ENCODE measurements around the gene SVIL. TPM values are rescaled to one million over a fixed set of nuclear protein-coding genes. Genes with fewer than 3 reads are reported as not detected.
"Not testable (repeated sequence)": the region's sequence is repeated elsewhere in the genome, so short reads cannot be mapped to it uniquely, and the experiment has no call there.

The SVIL gene
- total RNA-seq, 1 donor from 2014 or later, result 79.6 TPM

- DNase-seq (ENCODE audit: low read depth in 2 of 2), result no peak
Measured at GRCh38 chr10:29542723-29543122, 92.0 kb downstream of the SVIL start.

- no peak for DNase-seq (ENCODE audit: low read depth in 2 of 2)
Measured at GRCh38 chr10:29541422-29542210, 93.2 kb downstream of the SVIL start.

- no peak for DNase-seq (ENCODE audit: low read depth in 2 of 2)
Measured at GRCh38 chr10:29540016-29540415, 94.8 kb downstream of the SVIL start.

GRCh38 chr10:29539412-29539811, 95.4 kb downstream of the SVIL start:
- no peak for DNase-seq (ENCODE audit: low read depth in 2 of 2)

GRCh38 chr10:29537799-29538198, 97.0 kb downstream of the SVIL start:
- no peak for DNase-seq (ENCODE audit: low read depth in 2 of 2)

- not testable (repeated sequence) for DNase-seq (ENCODE audit: low read depth in 2 of 2)
Measured at GRCh38 chr10:29536691-29537090, 98.1 kb downstream of the SVIL start.

GRCh38 chr10:29535778-29536453, 98.9 kb downstream of the SVIL start:
- no peak for DNase-seq (ENCODE audit: low read depth in 2 of 2)

GRCh38 chr10:29535012-29535777, 99.6 kb downstream of the SVIL start:
- peak in 1 of 2 donors; percentile 51 for DNase-seq (ENCODE audit: low read depth in 2 of 2)

- DNase-seq (ENCODE audit: low read depth in 2 of 2), result no peak
Measured at GRCh38 chr10:29534590-29534989, 100.2 kb downstream of the SVIL start.

- DNase-seq (ENCODE audit: low read depth in 2 of 2), result no peak
Measured at GRCh38 chr10:29533696-29534285, 101.0 kb downstream of the SVIL start.

- DNase-seq (ENCODE audit: low read depth in 2 of 2), result no peak
Measured at GRCh38 chr10:29533046-29533445, 101.7 kb downstream of the SVIL start.

GRCh38 chr10:29532256-29532878, 102.4 kb downstream of the SVIL start:
- DNase-seq (ENCODE audit: low read depth in 2 of 2), result no peak

GRCh38 chr10:29530112-29530976, 104.4 kb downstream of the SVIL start:
- peak in 1 of 2 donors; percentile 12 for DNase-seq (ENCODE audit: low read depth in 2 of 2)

GRCh38 chr10:29529146-29529545, 105.6 kb downstream of the SVIL start:
- DNase-seq (ENCODE audit: low read depth in 2 of 2), result no peak

GRCh38 chr10:29525762-29526161, 109.0 kb downstream of the SVIL start:
- DNase-seq (ENCODE audit: low read depth in 2 of 2), result no peak

GRCh38 chr10:29524720-29525119, 110.1 kb downstream of the SVIL start:
- DNase-seq (ENCODE audit: low read depth in 2 of 2), result no peak

GRCh38 chr10:29524294-29524693, 110.5 kb downstream of the SVIL start:
- DNase-seq (ENCODE audit: low read depth in 2 of 2), result no peak

- no peak for DNase-seq (ENCODE audit: low read depth in 2 of 2)
Measured at GRCh38 chr10:29522918-29523317, 111.9 kb downstream of the SVIL start.

- no peak for DNase-seq (ENCODE audit: low read depth in 2 of 2)
Measured at GRCh38 chr10:29522061-29522855, 112.5 kb downstream of the SVIL start.

GRCh38 chr10:29519659-29520058, 115.1 kb downstream of the SVIL start:
- no peak for DNase-seq (ENCODE audit: low read depth in 2 of 2)
